ENCODE measurements around the gene SYT11. TPM values are rescaled to one million over a fixed set of nuclear protein-coding genes. Genes with fewer than 3 reads are reported as not detected.

SYT11 gene
- total and polyA plus RNA-seq, 9 of the 15 experiments (the other 6 are each of a cell fraction or from before 2014, with no cell fraction given), result 0.05 to 0.18 (median 0.11) TPM

GRCh38 chr1:155911156-155912055 is 52.0 kb downstream of the SYT11 start, which contains the start of gene RIT1 (continued):
- no peak for TF ChIP-seq E4F1 (CRISPR knock-in tag; IDR thresholded peaks at IDR 0.05; ENCODE audit: borderline replicate concordance)
- TF ChIP-seq, protein P1, sequence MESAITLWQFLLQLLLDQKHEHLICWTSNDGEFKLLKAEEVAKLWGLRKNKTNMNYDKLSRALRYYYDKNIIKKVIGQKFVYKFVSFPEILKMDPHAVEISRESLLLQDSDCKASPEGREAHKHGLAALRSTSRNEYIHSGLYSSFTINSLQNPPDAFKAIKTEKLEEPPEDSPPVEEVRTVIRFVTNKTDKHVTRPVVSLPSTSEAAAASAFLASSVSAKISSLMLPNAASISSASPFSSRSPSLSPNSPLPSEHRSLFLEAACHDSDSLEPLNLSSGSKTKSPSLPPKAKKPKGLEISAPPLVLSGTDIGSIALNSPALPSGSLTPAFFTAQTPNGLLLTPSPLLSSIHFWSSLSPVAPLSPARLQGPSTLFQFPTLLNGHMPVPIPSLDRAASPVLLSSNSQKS (CRISPR knock-in tag; IDR thresholded peaks at IDR 0.05), result no peak
- no peak for TF ChIP-seq ZNF12 (CRISPR knock-in tag; IDR thresholded peaks at IDR 0.05)
- no peak for TF ChIP-seq ZNF449 (CRISPR knock-in tag; IDR thresholded peaks at IDR 0.05)
- no peak for TF ChIP-seq TOE1 (IDR thresholded peaks at IDR 0.05; ENCODE audit: borderline replicate concordance)
- no peak for TF ChIP-seq TOE1 (CRISPR knock-in tag; IDR thresholded peaks at IDR 0.05; ENCODE audit: borderline replicate concordance, low read depth)
- TF ChIP-seq ZNF764 (CRISPR knock-in tag; IDR thresholded peaks at IDR 0.05; ENCODE audit: low read depth), result no peak
- TF ChIP-seq ZNF77 (CRISPR knock-in tag; IDR thresholded peaks at IDR 0.05), result no peak
- no peak for TF ChIP-seq HMG20A (CRISPR knock-in tag; conservative IDR thresholded peaks at IDR 0.05)
- TF ChIP-seq DPF2 (IDR thresholded peaks at IDR 0.05), result peak; percentile 28; the same call in 1 of the 2 replicates
- TF ChIP-seq MEF2A (IDR thresholded peaks at IDR 0.05; ENCODE audit: control insufficient read depth, low read depth, low read length), result no peak
- TF ChIP-seq MLLT1 (IDR thresholded peaks at IDR 0.05), result no peak
- TF ChIP-seq ZNF165 (CRISPR knock-in tag; IDR thresholded peaks at IDR 0.05; ENCODE audit: borderline replicate concordance), result no peak
- TF ChIP-seq, protein P2, sequence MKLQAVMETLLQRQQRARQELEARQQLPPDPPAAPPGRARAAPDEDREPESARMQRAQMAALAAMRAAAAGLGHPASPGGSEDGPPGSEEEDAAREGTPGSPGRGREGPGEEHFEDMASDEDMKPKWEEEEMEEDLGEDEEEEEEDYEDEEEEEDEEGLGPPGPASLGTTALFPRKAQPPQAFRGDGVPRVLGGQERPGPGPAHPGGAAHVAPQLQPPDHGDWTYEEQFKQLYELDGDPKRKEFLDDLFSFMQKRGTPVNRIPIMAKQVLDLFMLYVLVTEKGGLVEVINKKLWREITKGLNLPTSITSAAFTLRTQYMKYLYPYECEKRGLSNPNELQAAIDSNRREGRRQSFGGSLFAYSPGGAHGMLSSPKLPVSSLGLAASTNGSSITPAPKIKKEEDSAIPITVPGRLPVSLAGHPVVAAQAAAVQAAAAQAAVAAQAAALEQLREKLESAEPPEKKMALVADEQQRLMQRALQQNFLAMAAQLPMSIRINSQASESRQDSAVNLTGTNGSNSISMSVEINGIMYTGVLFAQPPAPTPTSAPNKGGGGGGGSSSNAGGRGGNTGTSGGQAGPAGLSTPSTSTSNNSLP (IDR thresholded peaks at IDR 0.05; ENCODE audit: borderline replicate concordance, low read depth, low read length), result no peak
- TF ChIP-seq EP400 (IDR thresholded peaks at IDR 0.05), result peak; percentile 44
- TF ChIP-seq E2F1 (CRISPR knock-in tag; IDR thresholded peaks at IDR 0.05), result no peak; the same call in 1 of the 2 replicates
